ENCODE data around the gene C1QTNF1.

Gene C1QTNF1

DNA sequence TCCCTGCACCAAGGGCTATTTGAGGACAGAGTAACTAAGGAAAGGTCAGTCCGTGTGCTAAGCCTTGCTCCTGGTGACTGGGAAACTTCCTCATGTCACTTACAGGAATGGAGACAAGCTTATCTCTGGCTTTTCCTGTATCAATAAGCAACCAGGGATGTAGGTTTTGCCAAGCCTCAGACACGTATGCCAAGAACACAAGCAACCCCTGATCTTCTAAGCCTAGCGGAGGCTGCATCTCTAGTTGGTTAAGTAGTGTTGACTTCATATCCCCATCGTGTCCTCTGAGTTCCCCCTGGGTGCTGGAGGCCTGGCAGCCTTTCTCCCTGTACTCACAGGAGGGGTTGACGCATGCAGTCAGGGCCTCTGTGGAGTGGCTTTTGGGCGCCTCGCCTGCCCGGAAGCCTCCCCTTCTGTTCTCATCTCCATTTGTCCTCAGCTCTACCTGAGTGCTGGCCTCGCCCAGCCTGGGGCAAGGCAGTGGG, 1.4 kb upstream of the C1QTNF1 start:
- CTCF ChIA-PET, result interaction anchor here (1.2 to 3.3 kb wide), 4 partner anchors 19 to 43 kb away, joined by 3 to 24 read pairs (median 4); no protein-coding TSS in a partner anchor
- DNase-seq (ENCODE audit: extremely low spot score), result no peak
- TF ChIP-seq CTCF (IDR thresholded peaks at IDR 0.05; ENCODE audit: control extremely low read depth, extremely low read depth, low read depth, missing control alignments), result no peak
- POLR2A ChIA-PET, result no interaction called here

DNA sequence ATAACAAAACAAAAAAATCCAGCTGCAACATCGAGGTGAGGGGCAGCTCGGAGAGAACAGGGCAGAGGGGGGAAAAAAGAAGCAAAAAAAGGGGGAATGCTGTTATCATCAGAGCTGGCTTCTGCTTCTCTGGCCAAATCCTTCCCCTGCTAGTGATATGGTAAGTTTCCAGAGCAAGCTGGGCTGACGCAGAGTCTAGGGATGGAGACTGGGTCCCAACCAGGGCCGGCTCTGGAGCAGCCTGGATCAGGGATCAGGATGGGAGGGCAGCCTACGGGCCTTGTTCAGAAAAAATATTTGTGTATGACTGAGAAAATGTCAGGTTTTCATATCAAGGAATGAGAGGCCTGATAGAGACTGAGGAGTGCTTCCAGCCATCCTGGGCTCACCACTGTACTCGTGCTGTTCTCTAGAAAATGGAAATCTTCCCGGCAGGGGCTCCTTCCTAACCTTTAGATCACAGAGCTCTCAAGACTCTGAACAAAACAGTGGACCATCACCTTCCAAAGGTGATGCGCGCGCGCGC, 726 bp upstream of the C1QTNF1 start:
- TF ChIP-seq CTCF (IDR thresholded peaks at IDR 0.05; ENCODE audit: control extremely low read depth, extremely low read depth, low read depth, missing control alignments), result no peak
- POLR2A ChIA-PET, result no interaction called here

GRCh38 chr17:79024901-79025737, 1.1 kb downstream of the C1QTNF1 start:
- no peak for TF ChIP-seq CTCF (IDR thresholded peaks at IDR 0.05; ENCODE audit: control extremely low read depth, extremely low read depth, low read depth, missing control alignments)
- DNase-seq (ENCODE audit: extremely low spot score), result no peak
- POLR2A ChIA-PET, result no interaction called here
- CTCF ChIA-PET, result interaction anchor here (0.9 to 1.7 kb wide), 3 partner anchors 21 to 33 kb away, joined by 3 to 7 read pairs (median 3); no protein-coding TSS in a partner anchor

More for the DNA sequence above, 726 bp upstream of the C1QTNF1 start:
- CTCF ChIA-PET, result interaction anchor here (1.3 to 3.3 kb wide), 2 partner anchors 19 to 20 kb away, joined by 3 to 24 read pairs; no protein-coding TSS in a partner anchor
- no peak for DNase-seq (ENCODE audit: extremely low spot score)

DNA sequence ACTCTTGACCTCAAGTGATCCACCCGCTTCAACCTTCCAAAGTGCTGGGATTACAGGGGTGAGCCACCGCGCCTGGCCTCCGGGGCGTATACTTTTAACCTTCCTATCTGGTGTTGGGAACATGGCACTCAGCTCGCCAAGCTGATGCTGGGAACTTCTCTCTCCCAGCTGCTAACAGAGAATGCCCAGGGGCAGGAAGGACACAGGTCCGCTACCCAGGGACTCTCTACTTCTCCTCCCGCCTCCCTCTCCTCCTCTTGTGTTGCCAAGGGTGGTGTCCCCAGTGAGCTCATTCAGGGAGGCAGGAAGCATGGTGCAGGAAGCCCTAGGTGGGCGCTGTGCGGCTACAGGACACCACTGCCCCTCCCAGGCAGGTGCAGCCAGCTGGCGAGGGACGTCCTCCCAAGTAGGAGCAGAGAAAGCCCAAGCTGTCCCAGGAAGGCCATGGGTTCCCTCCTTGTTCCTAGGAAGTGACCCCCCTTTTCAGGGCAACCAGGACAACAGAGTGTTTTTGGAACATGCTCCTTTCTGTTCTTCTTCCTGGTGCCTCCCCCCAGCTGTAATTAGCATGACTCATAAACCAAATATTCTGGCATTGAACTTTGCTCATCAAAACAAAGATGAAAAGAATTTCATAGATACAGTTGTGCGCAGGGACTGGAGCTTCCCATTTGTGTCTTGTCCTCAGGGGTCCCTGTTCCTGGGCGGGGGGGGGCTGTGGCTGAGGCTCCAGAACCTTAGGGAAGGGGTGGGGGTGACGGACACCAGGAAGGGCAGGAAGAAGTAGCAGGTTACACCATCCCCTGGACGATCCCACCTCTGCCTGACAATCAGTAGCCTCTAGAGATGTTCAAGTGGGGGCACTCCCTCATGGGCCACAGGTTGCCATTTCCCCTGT, 2.7 kb downstream of the C1QTNF1 start:
- CTCF ChIA-PET, result interaction anchor here (1.7 kb wide), 1 partner anchor 19 kb away, joined by 7 read pairs; no protein-coding TSS in a partner anchor
- DNase-seq (ENCODE audit: extremely low spot score), result no peak
- POLR2A ChIA-PET, result interaction anchor here (0.7 kb wide), 1 partner anchor 849 kb away, joined by 4 read pairs; no protein-coding TSS in a partner anchor
- no peak for TF ChIP-seq CTCF (IDR thresholded peaks at IDR 0.05; ENCODE audit: control extremely low read depth, extremely low read depth, low read depth, missing control alignments)

- ChIA-PET POLR2A (no interaction called here), CTCF (no interaction called here)
Measured at GRCh38 chr17:79027274-79027924, 3.4 kb downstream of the C1QTNF1 start.

More at GRCh38 chr17:79027274-79027924, 3.4 kb downstream of the C1QTNF1 start:
- DNase-seq (ENCODE audit: extremely low spot score), result no peak
- TF ChIP-seq CTCF (IDR thresholded peaks at IDR 0.05; ENCODE audit: control extremely low read depth, extremely low read depth, low read depth, missing control alignments), result no peak
